ENCODE results near the gene FAF2.

FAF2 gene

GRCh38 chr5:176432707-176433106 lies 15.5 kb upstream of the FAF2 start:
- no peak overlapping the region for H3K4me3 ChIP-seq (replicated peaks; ENCODE audit: insufficient read depth, low read length)
- H3K27ac ChIP-seq (replicated peaks), result no peak overlapping the region
- H3K27me3 ChIP-seq (ENCODE audit: insufficient read depth, poor library complexity, severe bottlenecking), result no peaks in the 10 kb centered on the region
- TF ChIP-seq GABPA (IDR thresholded peaks at IDR 0.05; ENCODE audit: low read depth) (no peak), CTCF (IDR thresholded peaks at IDR 0.05; ENCODE audit: insufficient read depth, low read length) (no peak), REST (IDR thresholded peaks at IDR 0.05; ENCODE audit: insufficient replicate concordance, low read depth) (no peak), SPI1 (IDR thresholded peaks at IDR 0.05; ENCODE audit: borderline replicate concordance, low read depth) (no peak), POLR2AphosphoS5 (IDR thresholded peaks at IDR 0.05; ENCODE audit: low read depth) (no peak)
- no peak for DNase-seq (ENCODE audit: low read depth in 1 of 2, low spot score in 1 of 2)

- Histone ChIP-seq H3K4me3 (replicated peaks; ENCODE audit: insufficient read depth, low read length) (peak overlapping the region; percentile 2), H3K27me3 (ENCODE audit: insufficient read depth, poor library complexity, severe bottlenecking) (no peaks in the 10 kb centered on the region), H3K27ac (replicated peaks) (peak overlapping the region; percentile 44)
- no peak for TF ChIP-seq SPI1 (IDR thresholded peaks at IDR 0.05; ENCODE audit: borderline replicate concordance, low read depth)
- no peak for TF ChIP-seq GABPA (IDR thresholded peaks at IDR 0.05; ENCODE audit: low read depth)
- no peak for TF ChIP-seq CTCF (IDR thresholded peaks at IDR 0.05; ENCODE audit: insufficient read depth, low read length)
- TF ChIP-seq POLR2AphosphoS5 (IDR thresholded peaks at IDR 0.05; ENCODE audit: low read depth), result no peak
- TF ChIP-seq REST (IDR thresholded peaks at IDR 0.05; ENCODE audit: insufficient replicate concordance, low read depth), result no peak
- DNase-seq (ENCODE audit: low read depth in 1 of 2, low spot score in 1 of 2), result no peak
Observed at GRCh38 chr5:176436656-176437055, 11.5 kb upstream of the FAF2 start.

- H3K27ac ChIP-seq (replicated peaks), result no peak overlapping the region
- no peaks in the 10 kb centered on the region for H3K27me3 ChIP-seq (ENCODE audit: insufficient read depth, poor library complexity, severe bottlenecking)
- H3K4me3 ChIP-seq (replicated peaks; ENCODE audit: insufficient read depth, low read length), result no peak overlapping the region
- TF ChIP-seq CTCF (IDR thresholded peaks at IDR 0.05; ENCODE audit: insufficient read depth, low read length) (no peak), REST (IDR thresholded peaks at IDR 0.05; ENCODE audit: insufficient replicate concordance, low read depth) (no peak), POLR2AphosphoS5 (IDR thresholded peaks at IDR 0.05; ENCODE audit: low read depth) (no peak), SPI1 (IDR thresholded peaks at IDR 0.05; ENCODE audit: borderline replicate concordance, low read depth) (no peak)
- DNase-seq (ENCODE audit: low read depth in 1 of 2, low spot score in 1 of 2), result no peak
Observed at GRCh38 chr5:176438959-176439757, 9.0 kb upstream of the FAF2 start.

Measured in HL-60 (cell line).